HG03439 (cell line): Measurements from ENCODE around the gene C11orf68.

Experiments
- ATAC-seq: cut with Tn5 transposase; IDR thresholded peaks from one replicate; pipeline ENCODE4 v1.9.1; 2021; ENCODE audit warnings: mild to moderate bottlenecking, moderate library complexity; ENCODE audit not compliant: unreplicated experiment

The C11orf68 gene

DNA sequence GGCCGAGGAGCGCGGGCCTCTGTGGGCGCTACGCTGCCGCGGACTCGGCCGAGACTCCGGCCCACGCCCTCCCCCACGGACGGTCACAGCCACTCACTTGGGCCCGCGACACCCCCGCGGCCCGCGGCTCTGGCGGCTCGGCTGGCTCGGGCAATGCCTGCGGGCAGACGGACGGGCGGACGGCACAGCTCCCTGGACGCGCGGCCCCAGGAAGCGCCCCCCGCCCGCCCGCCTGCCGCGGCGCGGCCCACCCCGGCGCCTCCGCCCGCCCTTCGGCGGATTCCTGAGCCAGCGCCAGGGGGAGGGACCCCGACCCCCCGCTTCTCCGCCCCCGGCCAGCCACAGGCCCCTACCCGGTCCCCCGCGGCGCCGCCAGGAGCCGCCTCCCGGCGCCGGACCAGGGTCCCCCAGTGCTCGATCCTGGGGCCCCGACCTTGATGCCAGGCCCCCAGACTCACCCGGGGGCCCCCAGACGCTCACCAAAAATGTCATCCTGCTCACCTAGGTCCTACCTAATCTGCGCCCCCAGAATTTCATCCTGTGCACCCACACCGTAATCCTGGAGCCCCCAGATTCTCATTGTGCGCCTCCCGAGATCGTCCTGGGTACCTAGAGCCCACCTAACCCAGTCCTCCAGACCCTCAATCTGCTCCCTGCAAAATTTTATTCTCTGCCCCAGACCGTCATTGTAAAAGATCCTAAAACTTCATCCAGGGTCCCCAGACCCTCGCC lies 46.1 kb downstream of the C11orf68 start, which contains the start of gene EFEMP2:
Gene EFEMP2, minus strand, starts transcription at position 215 of the 732 bp plus-strand sequence. CDS start 446 bp downstream, outside the sequence.
- no peak for ATAC-seq

- no peak for ATAC-seq
These were observed 46.9 kb downstream of the C11orf68 start for GRCh38 chr11:65871811-65872548.

DNA sequence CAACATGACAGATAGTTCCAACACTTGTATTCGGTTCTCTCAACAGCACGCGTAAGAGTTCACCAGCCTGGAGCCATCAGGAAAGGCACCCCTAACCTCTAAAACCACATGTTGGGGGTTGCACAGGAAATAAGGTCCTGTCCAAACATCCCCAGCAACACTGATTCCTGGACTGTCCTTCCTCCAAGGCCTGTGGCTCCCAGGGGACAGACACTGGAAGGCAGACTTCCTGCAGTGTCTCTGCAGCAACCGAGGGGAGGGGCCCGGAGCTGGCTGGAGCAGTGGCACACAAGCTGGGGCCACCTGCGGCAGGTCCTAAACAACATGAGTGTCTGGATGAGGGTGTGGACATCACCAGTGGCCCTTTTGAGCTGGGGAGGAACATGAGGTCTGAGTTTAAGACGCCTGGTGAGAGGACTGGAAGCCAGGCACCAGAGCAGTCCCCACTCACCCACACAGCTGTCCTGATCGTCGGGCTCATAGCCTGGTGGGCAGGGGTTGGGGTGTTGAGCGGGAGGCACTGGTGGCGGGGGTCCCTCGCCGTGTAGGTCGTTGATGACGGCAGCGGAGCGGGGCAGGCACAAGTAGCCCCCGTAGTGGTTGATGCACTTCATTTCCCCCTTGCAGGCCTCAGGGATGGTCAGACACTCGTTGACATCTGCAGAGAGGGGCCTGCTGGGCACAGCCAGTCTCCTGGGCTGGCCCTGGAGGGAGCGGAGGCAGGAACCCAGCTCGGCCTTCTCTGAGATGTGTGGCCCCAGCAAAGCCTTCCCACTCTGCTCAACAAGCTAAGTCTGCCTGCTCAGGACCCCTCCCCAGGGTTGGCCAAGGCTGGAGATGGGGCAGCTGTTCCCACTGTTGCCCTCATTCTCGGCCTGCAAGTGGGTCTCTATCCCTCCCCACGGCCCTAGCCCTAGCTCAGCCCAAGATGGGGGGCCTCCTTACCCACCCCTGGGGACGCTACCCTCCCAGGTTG lies 47.9 kb downstream of the C11orf68 start:
- no peak for ATAC-seq

GRCh38 chr11:65870307-65870658 lies 48.6 kb downstream of the C11orf68 start:
- ATAC-seq = no peak

DNA sequence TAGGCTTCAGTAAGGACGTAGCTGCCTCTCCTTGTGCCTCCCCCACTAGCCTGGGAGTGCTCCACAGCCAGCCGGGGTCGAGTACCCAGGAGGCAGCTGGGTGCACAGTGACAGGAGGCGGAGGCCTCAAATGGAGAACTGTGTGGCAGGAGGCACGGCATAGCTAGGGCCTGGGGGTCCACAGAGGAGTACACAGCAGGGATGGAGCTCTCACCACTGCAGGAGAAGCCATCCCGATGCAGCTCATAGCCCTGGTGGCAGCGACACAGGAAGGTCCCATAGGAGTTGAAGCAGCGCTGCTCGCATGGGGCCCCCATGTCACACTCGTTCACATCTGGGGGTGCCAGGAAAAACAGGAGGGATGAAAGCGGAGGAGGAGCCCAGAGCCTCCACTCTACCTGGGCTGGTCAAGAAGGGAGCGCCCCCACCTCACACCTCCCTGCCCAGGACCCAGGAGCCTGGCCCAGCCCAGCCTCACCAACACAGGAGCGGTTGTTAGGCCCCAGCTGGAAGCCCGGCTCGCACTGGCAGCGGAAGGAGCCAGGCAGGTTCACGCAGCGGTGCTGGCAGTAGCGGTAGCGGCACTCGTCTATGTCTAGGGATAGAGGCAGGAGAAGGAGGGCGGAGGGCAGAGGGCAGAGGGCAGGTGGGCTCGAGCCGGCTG lies 49.1 kb downstream of the C11orf68 start:
- no peak for ATAC-seq

DNA sequence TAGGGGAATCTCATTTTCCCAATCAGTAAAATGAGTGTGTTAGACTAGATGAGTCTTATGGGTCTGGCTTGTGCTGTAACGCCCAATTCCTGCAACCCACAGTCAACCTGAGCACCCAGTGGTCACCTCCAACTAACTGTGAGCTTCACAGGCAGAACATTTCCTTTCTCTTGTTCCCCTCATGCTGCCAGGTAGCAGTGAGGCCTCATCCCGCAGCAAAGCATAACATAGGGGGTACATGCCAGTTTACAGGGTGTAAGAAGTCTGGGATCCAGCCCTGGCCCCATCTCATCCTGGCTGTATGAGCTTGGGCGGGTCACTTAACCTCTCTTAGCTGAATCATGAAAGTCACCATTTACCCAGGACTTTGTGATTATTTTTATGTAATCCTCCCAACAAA lies 50.0 kb downstream of the C11orf68 start:
- no peak for ATAC-seq

- ATAC-seq = no peak
These were observed 50.7 kb downstream of the C11orf68 start for GRCh38 chr11:65868076-65868667.

DNA sequence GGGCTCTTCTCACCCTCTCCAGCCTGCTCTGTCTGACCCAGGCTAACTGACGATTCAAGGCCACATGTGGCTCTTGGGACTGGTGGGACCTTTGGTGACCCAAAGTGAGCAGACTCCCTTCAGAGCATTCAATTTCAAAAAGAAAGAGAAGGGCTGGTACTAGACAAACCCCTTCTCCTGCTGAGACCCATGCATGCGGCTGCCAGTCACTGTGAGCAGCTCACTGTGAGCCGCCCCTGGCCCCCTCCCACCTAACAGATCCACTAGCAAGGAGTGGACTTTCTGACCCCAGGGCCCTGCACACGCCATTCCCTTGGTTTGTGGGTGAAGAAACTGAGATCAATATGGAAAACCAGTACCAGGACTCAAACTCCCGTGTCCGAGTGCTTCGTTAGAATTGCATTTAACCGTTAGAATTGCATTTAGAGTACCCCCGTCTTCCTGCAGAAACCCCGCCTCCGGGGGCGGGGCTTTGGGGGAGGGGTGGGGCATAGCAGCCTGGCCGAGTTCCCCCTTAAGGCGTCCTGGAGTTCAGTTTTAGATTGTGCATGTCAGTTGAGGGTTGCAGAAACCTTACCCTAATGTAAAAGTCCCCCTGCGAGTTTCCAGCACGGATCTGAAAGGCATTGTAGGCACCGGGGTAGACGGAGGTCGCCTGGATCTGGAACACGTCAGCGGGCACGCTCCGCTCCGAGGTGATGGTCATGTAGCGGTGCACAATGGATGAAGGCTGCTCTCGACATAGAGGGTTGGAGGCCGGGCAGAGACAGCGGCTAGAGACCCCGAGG lies 51.4 kb downstream of the C11orf68 start:
- ATAC-seq = no peak
